NB4 (cell line): ENCODE results near the gene CNNM2.

Experiments used
- DNase-seq: peaks from one replicate; pipeline ENCODE4 v3.0.0; 2010; ENCODE audit warnings: low read depth
- H3K4me3 ChIP-seq: one replicate; pipeline ENCODE4 v1.5.1; 2011; ENCODE audit warnings: mild to moderate bottlenecking, low read depth, low read length, moderate library complexity
- MYC ChIP-seq: IDR thresholded peaks from 2 replicates; pipeline ENCODE4 v1.6.1; 2011; ENCODE audit warnings: low read depth, low read length
- POLR2A ChIP-seq: IDR thresholded peaks from 2 replicates; pipeline ENCODE4 v1.6.1; 2011; ENCODE audit warnings: mild to moderate bottlenecking; ENCODE audit not compliant: insufficient read length; ENCODE audit errors: extremely low read depth
- TF ChIP-seq, protein P1 (sequence below): IDR thresholded peaks from one replicate; pipeline ENCODE4 v1.5.1; 2012; ENCODE audit warnings: low read depth, low read length
- TF ChIP-seq, protein P2 (sequence below): IDR thresholded peaks from 2 replicates; pipeline ENCODE4 v1.6.1; 2011; ENCODE audit warnings: low read depth, low read length

Gene CNNM2

DNA sequence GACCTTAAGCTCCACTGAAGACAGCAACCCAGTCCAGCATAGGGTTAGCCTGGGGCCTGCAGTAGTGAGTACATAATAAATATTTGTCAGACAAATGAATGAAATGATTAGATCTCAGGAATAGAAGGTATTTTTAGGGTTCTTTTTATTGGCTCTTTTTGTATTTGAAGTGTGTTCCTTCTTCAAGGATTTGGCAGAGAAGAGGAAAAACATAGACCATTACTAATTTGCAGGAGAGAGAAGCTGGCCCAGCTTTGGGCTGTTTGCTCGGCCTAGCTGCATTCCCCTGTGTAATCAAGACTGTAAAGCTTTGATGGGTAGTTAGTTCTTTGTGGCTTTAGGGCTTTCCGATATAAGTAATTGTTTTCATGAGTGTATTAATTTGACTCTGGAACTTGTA is 64.2 kb downstream of the CNNM2 start:
- H3K4me3 ChIP-seq: no peak overlapping the region
- TF ChIP-seq, protein P1, sequence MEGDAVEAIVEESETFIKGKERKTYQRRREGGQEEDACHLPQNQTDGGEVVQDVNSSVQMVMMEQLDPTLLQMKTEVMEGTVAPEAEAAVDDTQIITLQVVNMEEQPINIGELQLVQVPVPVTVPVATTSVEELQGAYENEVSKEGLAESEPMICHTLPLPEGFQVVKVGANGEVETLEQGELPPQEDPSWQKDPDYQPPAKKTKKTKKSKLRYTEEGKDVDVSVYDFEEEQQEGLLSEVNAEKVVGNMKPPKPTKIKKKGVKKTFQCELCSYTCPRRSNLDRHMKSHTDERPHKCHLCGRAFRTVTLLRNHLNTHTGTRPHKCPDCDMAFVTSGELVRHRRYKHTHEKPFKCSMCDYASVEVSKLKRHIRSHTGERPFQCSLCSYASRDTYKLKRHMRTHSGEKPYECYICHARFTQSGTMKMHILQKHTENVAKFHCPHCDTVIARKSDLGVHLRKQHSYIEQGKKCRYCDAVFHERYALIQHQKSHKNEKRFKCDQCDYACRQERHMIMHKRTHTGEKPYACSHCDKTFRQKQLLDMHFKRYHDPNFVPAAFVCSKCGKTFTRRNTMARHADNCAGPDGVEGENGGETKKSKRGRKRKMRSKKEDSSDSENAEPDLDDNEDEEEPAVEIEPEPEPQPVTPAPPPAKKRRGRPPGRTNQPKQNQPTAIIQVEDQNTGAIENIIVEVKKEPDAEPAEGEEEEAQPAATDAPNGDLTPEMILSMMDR: no peak
- TF ChIP-seq MYC: no peak
- TF ChIP-seq POLR2A: no peak
- TF ChIP-seq, protein P2, sequence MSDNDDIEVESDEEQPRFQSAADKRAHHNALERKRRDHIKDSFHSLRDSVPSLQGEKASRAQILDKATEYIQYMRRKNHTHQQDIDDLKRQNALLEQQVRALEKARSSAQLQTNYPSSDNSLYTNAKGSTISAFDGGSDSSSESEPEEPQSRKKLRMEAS: no peak
- no peak for DNase-seq

DNA sequence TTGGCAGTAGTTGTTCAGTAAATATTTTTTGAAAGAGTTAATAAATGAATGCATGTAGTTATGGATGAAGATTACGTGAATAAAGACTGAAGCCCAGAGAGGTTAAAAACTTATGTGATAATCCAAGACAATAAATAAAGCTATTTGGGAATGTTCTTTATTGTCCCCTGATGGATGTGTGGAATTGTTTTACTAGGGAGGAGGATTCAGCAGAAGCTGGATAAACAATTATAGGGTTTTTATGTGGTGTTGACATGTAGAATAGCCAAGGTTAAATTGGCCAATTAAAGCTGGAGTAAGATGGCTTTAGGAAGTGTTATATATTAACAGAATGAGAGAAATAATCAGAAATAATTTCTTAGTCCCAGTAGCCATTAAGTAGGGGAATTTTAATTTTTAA is 66.0 kb downstream of the CNNM2 start:
- no peak for DNase-seq
- no peak for TF ChIP-seq POLR2A
- TF ChIP-seq MYC: no peak
- TF ChIP-seq, protein P1: no peak
- TF ChIP-seq, protein P2: no peak
- no peak overlapping the region for H3K4me3 ChIP-seq

DNA sequence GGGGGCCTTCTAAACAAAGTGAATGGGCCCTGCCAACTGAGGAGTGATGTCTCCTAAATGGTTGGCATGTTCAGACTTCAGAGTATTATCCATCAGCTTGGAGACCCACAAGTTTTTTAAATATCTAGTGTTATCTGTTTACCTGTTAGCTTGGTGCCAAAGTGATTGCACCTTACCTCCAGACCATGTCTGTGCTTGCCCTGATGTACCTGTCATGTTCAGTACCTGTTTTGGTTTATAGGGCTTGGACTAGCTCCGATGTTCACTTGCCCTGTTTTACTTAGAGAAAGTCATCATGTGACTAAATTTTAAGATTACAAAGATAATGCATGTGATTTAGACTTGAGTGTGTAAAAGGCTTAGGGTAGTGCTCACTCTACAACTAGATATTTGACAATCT is 67.7 kb downstream of the CNNM2 start:
- TF ChIP-seq MYC (no peak), POLR2A (no peak)
- TF ChIP-seq, protein P1: no peak
- TF ChIP-seq, protein P2: no peak
- no peak for DNase-seq
- H3K4me3 ChIP-seq: no peak overlapping the region

DNA sequence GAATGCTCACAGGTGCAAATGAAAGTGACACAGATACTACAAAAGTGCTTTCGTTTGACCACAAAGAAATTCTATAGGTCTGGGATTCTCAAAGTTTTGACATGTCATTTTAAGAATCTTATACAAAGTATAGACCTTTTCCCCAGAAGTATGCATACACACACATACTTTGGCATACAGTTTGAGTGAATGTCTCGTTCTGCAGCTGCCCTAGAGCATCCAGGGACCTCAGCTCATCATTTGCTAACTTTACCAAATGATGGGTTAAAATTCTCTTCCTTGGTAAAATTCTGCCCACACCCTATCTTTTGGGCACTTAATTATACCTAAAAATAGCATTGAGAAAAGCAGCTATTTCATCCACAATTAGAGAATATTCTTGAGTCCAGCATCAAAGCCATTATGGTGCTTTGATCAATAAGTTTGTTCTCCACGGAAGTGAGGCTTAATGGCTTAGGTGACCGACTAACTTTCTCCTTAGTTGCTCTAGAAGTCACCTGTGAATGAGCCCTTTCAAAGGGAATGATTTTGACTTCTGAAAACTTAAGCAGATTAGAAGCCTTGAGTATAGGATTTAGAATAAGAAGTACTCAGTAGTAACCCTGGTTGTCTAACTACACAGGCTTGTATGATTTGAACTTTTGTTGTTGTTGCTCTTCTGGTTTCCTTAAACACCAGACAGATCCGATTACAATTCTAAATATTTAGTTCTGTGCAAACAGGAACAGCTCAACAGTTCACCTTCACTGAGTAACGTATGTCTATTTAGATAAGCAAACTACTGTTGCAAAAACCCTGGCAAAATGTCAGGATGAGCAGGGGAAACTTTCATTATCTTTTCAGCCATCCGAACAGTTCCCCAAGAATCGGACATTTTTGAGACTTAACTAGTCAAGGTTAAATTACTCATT is 70.6 kb downstream of the CNNM2 start:
- DNase-seq: no peak
- TF ChIP-seq, protein P1: no peak
- TF ChIP-seq, protein P2: no peak
- no peak for TF ChIP-seq MYC
- no peak for TF ChIP-seq POLR2A
- H3K4me3 ChIP-seq: no peak overlapping the region

DNA sequence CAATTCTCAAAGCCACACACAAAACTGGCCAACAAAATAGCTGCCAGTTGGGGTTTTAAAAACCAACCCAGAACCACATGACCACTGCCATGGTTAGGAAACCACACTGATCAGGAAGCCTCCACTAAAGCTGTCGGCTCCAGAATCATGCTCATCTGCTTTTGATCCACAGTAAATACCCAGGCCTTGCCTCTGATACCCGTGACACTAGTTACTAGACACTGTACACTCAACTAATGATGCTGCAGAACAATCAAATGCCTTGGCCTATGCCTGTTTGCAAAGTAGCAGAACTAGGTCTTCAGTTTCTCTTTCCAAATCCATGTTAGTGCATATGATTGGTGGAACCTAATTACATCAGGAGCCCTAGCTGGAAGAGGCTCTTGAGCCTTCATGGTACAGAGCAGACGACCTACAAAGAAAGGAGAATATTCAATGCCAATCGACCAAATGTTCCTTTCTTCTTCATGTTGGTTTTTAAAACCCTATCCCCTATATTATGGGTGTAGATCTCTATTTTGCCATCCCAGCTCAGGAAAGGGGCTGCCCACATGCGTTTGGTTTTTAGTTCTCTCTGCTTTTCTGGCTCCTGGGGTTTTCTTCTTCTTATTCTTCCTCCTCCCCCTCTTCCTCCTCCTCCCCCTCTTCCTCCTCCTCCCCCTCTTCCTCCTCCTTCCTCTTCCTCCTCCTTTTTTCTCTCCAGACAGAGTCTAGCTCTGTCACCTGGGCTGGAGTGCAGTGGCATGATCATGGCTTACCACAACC is 76.6 kb downstream of the CNNM2 start:
- no peak overlapping the region for H3K4me3 ChIP-seq
- TF ChIP-seq, protein P1: no peak
- TF ChIP-seq, protein P2: no peak
- TF ChIP-seq POLR2A (no peak), MYC (no peak)
- DNase-seq: peak; percentile 14
